HG03378 (cell line): ENCODE results near the gene ESYT1.

ENCODE experiments used
- ATAC-seq: cut with Tn5 transposase; IDR thresholded peaks from one replicate; pipeline ENCODE4 v1.9.1; 2021; ENCODE audit warnings: mild to moderate bottlenecking, moderate library complexity; ENCODE audit not compliant: unreplicated experiment

The ESYT1 gene

GRCh38 chr12:56128670-56129205 is 671 bp downstream of the ESYT1 start:
- ATAC-seq = no peak

GRCh38 chr12:56129206-56129941 is 1.3 kb downstream of the ESYT1 start:
- ATAC-seq = no peak

GRCh38 chr12:56129942-56130495 is 2.0 kb downstream of the ESYT1 start:
- no peak for ATAC-seq

GRCh38 chr12:56130876-56131275 is 2.8 kb downstream of the ESYT1 start:
- no peak for ATAC-seq

- ATAC-seq = no peak
Observed at GRCh38 chr12:56134897-56135296, 6.8 kb downstream of the ESYT1 start.

- no peak for ATAC-seq
Observed at GRCh38 chr12:56137853-56138571, 9.9 kb downstream of the ESYT1 start.

GRCh38 chr12:56141946-56142784 is 14.1 kb downstream of the ESYT1 start:
- no peak for ATAC-seq

- ATAC-seq = no peak
Observed at GRCh38 chr12:56143217-56143616, 15.2 kb downstream of the ESYT1 start.

GRCh38 chr12:56143870-56144269 is 15.8 kb downstream of the ESYT1 start:
- ATAC-seq = no peak

- ATAC-seq = no peak
Observed at GRCh38 chr12:56145217-56145616, 17.1 kb downstream of the ESYT1 start.

- no peak for ATAC-seq
Observed at GRCh38 chr12:56146492-56147460, 18.7 kb downstream of the ESYT1 start.

GRCh38 chr12:56150563-56150962 is 22.5 kb downstream of the ESYT1 start:
- no peak for ATAC-seq

GRCh38 chr12:56151672-56152131 is 23.6 kb downstream of the ESYT1 start:
- ATAC-seq = no peak

- peak; percentile 73 for ATAC-seq
Observed at GRCh38 chr12:56152132-56152755, 24.2 kb downstream of the ESYT1 start, which contains the start of gene MYL6B. MYL6B (plus strand) TSS chr12:56152587; CDS start chr12:56153919, 1,332 bp downstream.

GRCh38 chr12:56152756-56153677 is 24.9 kb downstream of the ESYT1 start:
- ATAC-seq = no peak

- no peak for ATAC-seq
Observed at GRCh38 chr12:56153678-56154065, 25.6 kb downstream of the ESYT1 start.

- no peak for ATAC-seq
Observed at GRCh38 chr12:56154246-56154771, 26.2 kb downstream of the ESYT1 start.

GRCh38 chr12:56154818-56155217 is 26.8 kb downstream of the ESYT1 start:
- ATAC-seq = no peak
